ENCODE data around the gene TPM4. TPM values are rescaled to one million over a fixed set of nuclear protein-coding genes. Genes with fewer than 3 reads are reported as not detected.

TPM4 gene
- polyA plus RNA-seq, 3 donors: 144 to 170 (median 146) TPM

DNA sequence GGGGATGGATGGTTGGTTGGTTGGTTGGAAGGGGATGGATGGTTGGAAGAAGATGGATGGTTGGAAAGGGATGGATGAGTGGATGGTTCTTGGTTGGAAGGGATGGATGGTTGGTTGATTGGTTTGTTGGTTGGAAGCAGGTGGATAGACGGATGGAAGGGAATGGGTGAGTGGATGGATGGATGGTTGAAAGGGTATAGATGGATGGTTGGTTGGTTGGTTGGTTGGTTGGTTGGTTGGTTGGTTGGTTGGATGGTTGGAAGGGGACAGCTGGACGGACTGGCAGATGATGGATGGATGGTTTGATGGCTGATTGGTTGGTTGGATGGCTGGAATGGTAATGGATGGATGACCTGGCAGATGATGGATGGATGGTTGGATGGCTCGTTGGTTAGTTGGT is 55.4 kb downstream of the TPM4 start:
- H3K27ac Mint-ChIP-seq: peak overlapping the region in 1 of 7 donors; percentile 34
- no peak overlapping the region for H2AFZ ChIP-seq (ENCODE audit: insufficient read depth, low read depth, low read length, poor library complexity, severe bottlenecking)
- TF ChIP-seq, protein P1, sequence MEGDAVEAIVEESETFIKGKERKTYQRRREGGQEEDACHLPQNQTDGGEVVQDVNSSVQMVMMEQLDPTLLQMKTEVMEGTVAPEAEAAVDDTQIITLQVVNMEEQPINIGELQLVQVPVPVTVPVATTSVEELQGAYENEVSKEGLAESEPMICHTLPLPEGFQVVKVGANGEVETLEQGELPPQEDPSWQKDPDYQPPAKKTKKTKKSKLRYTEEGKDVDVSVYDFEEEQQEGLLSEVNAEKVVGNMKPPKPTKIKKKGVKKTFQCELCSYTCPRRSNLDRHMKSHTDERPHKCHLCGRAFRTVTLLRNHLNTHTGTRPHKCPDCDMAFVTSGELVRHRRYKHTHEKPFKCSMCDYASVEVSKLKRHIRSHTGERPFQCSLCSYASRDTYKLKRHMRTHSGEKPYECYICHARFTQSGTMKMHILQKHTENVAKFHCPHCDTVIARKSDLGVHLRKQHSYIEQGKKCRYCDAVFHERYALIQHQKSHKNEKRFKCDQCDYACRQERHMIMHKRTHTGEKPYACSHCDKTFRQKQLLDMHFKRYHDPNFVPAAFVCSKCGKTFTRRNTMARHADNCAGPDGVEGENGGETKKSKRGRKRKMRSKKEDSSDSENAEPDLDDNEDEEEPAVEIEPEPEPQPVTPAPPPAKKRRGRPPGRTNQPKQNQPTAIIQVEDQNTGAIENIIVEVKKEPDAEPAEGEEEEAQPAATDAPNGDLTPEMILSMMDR (IDR thresholded peaks at IDR 0.05): no peak
- peaks cover 75 to 80% of the 10 kb centered on the region in 2 donors for H3K36me3 Mint-ChIP-seq
- H3K79me2 ChIP-seq (ENCODE audit: insufficient read depth, low read length): peaks cover 99% of the 10 kb centered on the region
- intact Hi-C loops (cut with micrococcal nuclease): no loop called here
- H3K4me3 ChIP-seq (replicated peaks in 1 of 3; ENCODE audit: low read depth in 2 of 3, low read length in 3 of 3): no peak overlapping the region
- H3K9me3 ChIP-seq (replicated peaks in 1 of 2; ENCODE audit: control insufficient read depth in 1 of 2, insufficient read depth in 1 of 2, low read length in 2 of 2): no peaks in the 10 kb centered on the region
- peaks cover 27% of the 10 kb centered on the region for H3K4me1 Mint-ChIP-seq
- peaks cover 0 to 9% (median 0%) of the 10 kb centered on the region in 7 donors for H3K9me3 Mint-ChIP-seq
- no peak overlapping the region for H3K4me3 Mint-ChIP-seq
- peaks cover 75 to 79% of the 10 kb centered on the region in 2 donors for H3K36me3 ChIP-seq (replicated peaks in 1 of 2; ENCODE audit: control insufficient read depth in 1 of 2, insufficient read depth in 2 of 2, low read length in 2 of 2)
- peaks cover 0 to 2% (median 0%) of the 10 kb centered on the region in 3 donors for H3K27me3 Mint-ChIP-seq (ENCODE audit: low read depth in 3 of 3)
- 94% methylated on average over 2 of the region's 3 CpGs for WGBS (ENCODE audit: insufficient coverage)
- DNase-seq: no peak
- H3K4me2 ChIP-seq (replicated peaks; ENCODE audit: extremely low read depth, low read length, poor library complexity, severe bottlenecking): no peak overlapping the region
- peaks cover 43% of the 10 kb centered on the region for H4K20me1 ChIP-seq (ENCODE audit: insufficient read depth, low read length)
- no peaks in the 10 kb centered on the region for H3K27me3 ChIP-seq (ENCODE audit: control insufficient read depth in 2 of 2, insufficient read depth in 2 of 2, low read length in 2 of 2)
- peak overlapping the region in 1 of 2 donors; percentile 25 for H3K27ac ChIP-seq (ENCODE audit: low read depth in 1 of 2, low read length in 2 of 2)
- peaks cover 12 to 29% of the 10 kb centered on the region in 2 donors for H3K4me1 ChIP-seq (ENCODE audit: control insufficient read depth in 1 of 2, insufficient read depth in 2 of 2, low read length in 2 of 2)
- no peak overlapping the region for H3K9ac ChIP-seq (ENCODE audit: insufficient read depth, low read length, poor library complexity, severe bottlenecking)

DNA sequence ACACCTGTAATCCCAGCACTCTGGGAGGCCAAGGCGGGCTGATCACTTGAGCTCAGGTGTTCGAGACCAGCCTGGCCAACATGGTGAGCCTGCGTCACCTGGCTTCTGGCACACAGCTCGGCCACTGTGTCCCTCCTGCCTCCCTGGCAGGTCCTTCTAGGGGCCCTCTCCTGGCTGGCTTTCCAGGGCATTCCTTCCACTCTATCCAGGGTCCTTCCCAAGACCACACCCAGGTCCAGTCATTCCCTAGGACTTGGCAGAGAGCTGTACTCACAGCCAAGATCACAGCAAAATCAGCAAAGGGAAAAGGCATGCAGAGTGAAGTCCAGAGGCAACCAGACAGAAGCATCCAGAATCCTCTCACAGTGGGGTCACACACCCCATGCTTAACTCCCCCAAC is 57.5 kb downstream of the TPM4 start:
- Histone ChIP-seq H3K79me2 (ENCODE audit: insufficient read depth, low read length) (peaks cover 99% of the 10 kb centered on the region), H3K4me1 (ENCODE audit: control insufficient read depth in 1 of 2, insufficient read depth in 2 of 2, low read length in 2 of 2) (peaks cover 13 to 45% of the 10 kb centered on the region in 2 donors), H3K4me2 (replicated peaks; ENCODE audit: extremely low read depth, low read length, poor library complexity, severe bottlenecking) (no peak overlapping the region), H3K27me3 (ENCODE audit: control insufficient read depth in 2 of 2, insufficient read depth in 2 of 2, low read length in 2 of 2) (no peaks in the 10 kb centered on the region), H3K27ac (ENCODE audit: low read depth in 1 of 2, low read length in 2 of 2) (peak overlapping the region in 1 of 2 donors; percentile 53), H3K4me3 (replicated peaks in 1 of 3; ENCODE audit: low read depth in 2 of 3, low read length in 3 of 3) (no peak overlapping the region), H3K36me3 (replicated peaks in 1 of 2; ENCODE audit: control insufficient read depth in 1 of 2, insufficient read depth in 2 of 2, low read length in 2 of 2) (peaks cover 54 to 58% of the 10 kb centered on the region in 2 donors), H3K9me3 (replicated peaks in 1 of 2; ENCODE audit: control insufficient read depth in 1 of 2, insufficient read depth in 1 of 2, low read length in 2 of 2) (no peaks in the 10 kb centered on the region), H2AFZ (ENCODE audit: insufficient read depth, low read depth, low read length, poor library complexity, severe bottlenecking) (no peak overlapping the region), H3K9ac (ENCODE audit: insufficient read depth, low read length, poor library complexity, severe bottlenecking) (no peak overlapping the region), H4K20me1 (ENCODE audit: insufficient read depth, low read length) (peaks cover 26% of the 10 kb centered on the region)
- H3K9me3 Mint-ChIP-seq: peaks cover 0 to 9% (median 0%) of the 10 kb centered on the region in 7 donors
- TF ChIP-seq, protein P1 (IDR thresholded peaks at IDR 0.05): no peak
- H3K4me1 Mint-ChIP-seq: peaks cover 41% of the 10 kb centered on the region
- H3K4me3 Mint-ChIP-seq: no peak overlapping the region
- H3K36me3 Mint-ChIP-seq: peaks cover 55 to 59% of the 10 kb centered on the region in 2 donors
- H3K27ac Mint-ChIP-seq: peak overlapping the region in 4 of 7 donors; percentile 13 to 88 (median 56)
- WGBS (ENCODE audit: insufficient coverage): 94% methylated on average over 4 of the region's 4 CpGs
- intact Hi-C loops (cut with micrococcal nuclease): no loop called here
- no peak for DNase-seq
- peaks cover 0 to 2% (median 0%) of the 10 kb centered on the region in 3 donors for H3K27me3 Mint-ChIP-seq (ENCODE audit: low read depth in 3 of 3)

All from CD14-positive monocyte (primary cell).